ENCODE measurements around the gene UBC. TPM values are rescaled to one million over a fixed set of nuclear protein-coding genes. Genes with fewer than 3 reads are reported as not detected.

UBC gene
- total and polyA plus RNA-seq, 9 of the 15 experiments (the other 6 are each of a cell fraction or from before 2014, with no cell fraction given) = 533 to 1,153 (median 813) TPM

- TF ChIP-seq KHSRP (IDR thresholded peaks at IDR 0.05) (no peak), PCBP1 (IDR thresholded peaks at IDR 0.05; ENCODE audit: low read depth, low read length, poor library complexity, severe bottlenecking) (peak; percentile 32), SMAD4 (CRISPR knock-in tag; conservative IDR thresholded peaks at IDR 0.05) (peak; percentile 61; the same call in 1 of the 2 replicates), THRA (IDR thresholded peaks at IDR 0.05) (no peak), MAFK (IDR thresholded peaks at IDR 0.05; ENCODE audit: low read length) (no peak), RBM15 (IDR thresholded peaks at IDR 0.05; ENCODE audit: insufficient read depth, low read length) (no peak), CTCFL (IDR thresholded peaks at IDR 0.05; ENCODE audit: borderline replicate concordance, insufficient read depth, low read depth, low read length, poor library complexity, severe bottlenecking) (peak; percentile 33), ZNF280B (CRISPR knock-in tag; IDR thresholded peaks at IDR 0.05) (no peak), FOXA3 (CRISPR knock-in tag; conservative IDR thresholded peaks at IDR 0.05 in 1 of 2, IDR thresholded peaks at IDR 0.05 in 1 of 2) (peak in 1 of 2 experiments; percentile 60; a peak in 1 of 4 replicates), E2F3 (CRISPR knock-in tag; IDR thresholded peaks at IDR 0.05) (no peak; the same call in 1 of the 2 replicates), BRF1 (IDR thresholded peaks at IDR 0.05; ENCODE audit: borderline replicate concordance, extremely low read depth, insufficient read length) (no peak), PRPF4 (IDR thresholded peaks at IDR 0.05; ENCODE audit: insufficient read depth, low read depth, low read length, poor library complexity, severe bottlenecking) (no peak), WHSC1 (IDR thresholded peaks at IDR 0.05; ENCODE audit: low read length) (no peak), SFPQ (IDR thresholded peaks at IDR 0.05; ENCODE audit: low read depth, low read length) (no peak), RCOR1 (IDR thresholded peaks at IDR 0.05; ENCODE audit: borderline replicate concordance in 1 of 2, low read depth in 2 of 2, low read length in 2 of 2) (0 out of 4 replicates have a peak, but pooled peaks of 1 of the 2 experiments have one; percentile 2), ZNF253 (CRISPR knock-in tag; conservative IDR thresholded peaks at IDR 0.05) (no peak), STAT5A (IDR thresholded peaks at IDR 0.05; ENCODE audit: borderline replicate concordance, low read length) (no peak), CTBP1 (IDR thresholded peaks at IDR 0.05; ENCODE audit: borderline replicate concordance) (peak; percentile 72; the same call in 1 of the 2 replicates), TAF9B (IDR thresholded peaks at IDR 0.05; ENCODE audit: partially characterized antibody) (peak; percentile 41)
These were observed 50.8 kb downstream of the UBC start, which contains the start of gene SCARB1 (continued) for GRCh38 chr12:124863416-124864325.

All from K562 (cell line).